Transverse colon (tissue), 4 donors: ENCODE data around the gene TTLL12. TPM values are rescaled to one million over a fixed set of nuclear protein-coding genes. Genes with fewer than 3 reads are reported as not detected.

Experiments used
- DNase-seq: peaks from one replicate; pipeline ENCODE4 v3.0.0-alpha.2; 2019
- H3K27ac ChIP-seq, 4 donors: fragments of 200-600 bp; sonication (generic); 2 replicates each; pipeline ENCODE4 v1.5.1; 2016 to 2018; ENCODE audit warnings: inconsistent platforms in 4 of 4
- H3K27me3 ChIP-seq: fragments of 200-600 bp; sonication (generic); 2 replicates; pipeline ENCODE4 v1.5.1; 2017; ENCODE audit warnings: inconsistent platforms
- H3K36me3 ChIP-seq, 4 donors: fragments of 200-600 bp; sonication (generic); 2 replicates each; pipeline ENCODE4 v1.5.1; 2017 to 2019; ENCODE audit warnings: inconsistent platforms in 4 of 4
- H3K4me1 ChIP-seq, 4 donors: fragments of 200-600 bp; sonication (generic); 2 replicates each; pipeline ENCODE4 v1.5.1; 2017 to 2020; ENCODE audit warnings: inconsistent platforms in 4 of 4
- H3K4me3 ChIP-seq, 4 donors: fragments of 200-600 bp; sonication (generic); 1 replicate in 1 of 4; 2 replicates in 3 of 4; pipeline versions ENCODE4 v1.5.1 to v1.6.1; 2017 to 2019; ENCODE audit warnings: inconsistent platforms in 4 of 4
- H3K9me3 ChIP-seq, 2 donors: fragments of 200-600 bp; sonication (generic); 2 replicates each; pipeline ENCODE4 v1.5.1; 2017 to 2019; ENCODE audit warnings: inconsistent platforms in 2 of 2
- CTCF ChIP-seq, 5 experiments: fragments of 200-600 bp in 3 of 5; fragments of 450-650 bp in 2 of 5; sonication (generic) in 3 of 5; IDR thresholded peaks; 1 replicate in 2 of 5; 2 replicates in 3 of 5; pipeline ENCODE4 v1.5.1; 2016 to 2017; ENCODE audit warnings: antibody characterized with exemption in 5 of 5, inconsistent platforms in 3 of 5, mild to moderate bottlenecking in 2 of 5, moderate library complexity in 1 of 5
- EP300 ChIP-seq: sonication (generic); formaldehyde crosslinking; IDR thresholded peaks from one replicate; pipeline ENCODE4 v1.6.1; 2017; ENCODE audit warnings: antibody characterized with exemption, low read depth
- POLR2A ChIP-seq: fragments of 450-650 bp; IDR thresholded peaks from one replicate; pipeline ENCODE4 v1.6.1; 2016; ENCODE audit warnings: antibody characterized with exemption, mild to moderate bottlenecking, moderate library complexity
- POLR2AphosphoS5 ChIP-seq, 3 donors: sonication (generic); formaldehyde crosslinking; IDR thresholded peaks; one replicate each; pipeline ENCODE4 v1.6.1; 2016; ENCODE audit warnings: antibody characterized with exemption in 3 of 3
- WGBS, 2 donors: methylation state at CpG; one replicate each; pipeline ENCODE4 v1.1.5; 2018; ENCODE audit warnings: low coverage in 1 of 2; 5-methylcytosine and 5-hydroxymethylcytosine counted together
- in situ Hi-C, 4 donors: fragments of 200-750 bp; cut with MboI; loops; one replicate each; pipeline versions ENCODE4 v1.15.0 to v1.15.1; 2017; ENCODE audit warnings: low sequenced_read_pairs in 3 of 4, low pct_ligation_motif_present in 1 of 4, low pct_unique_long_range_greater_than_20kb in 1 of 4
- intact Hi-C: fragments of 100-400 bp; cut with DNase I; formaldehyde crosslinking; loops from one replicate; pipeline ENCODE4 v1.15.1; 2023; ENCODE audit warnings: low total_unique reads
- total RNA-seq, 4 donors: library from RNA; depleted of rRNA; stranded (reverse); fragments of >200 nt; gene quantifications; one replicate each; pipeline ENCODE4 v1.1.0, GENCODE V29; 2016

TTLL12 gene
- total RNA-seq, 4 donors from 2014 or later, result 88.1 to 171 (median 161) TPM

- H3K9me3 ChIP-seq, result no peaks in the 10 kb centered on the region
- H3K4me3 ChIP-seq, result peak overlapping the region in 2 of 4 donors; percentile 14 to 31
- 40 to 63% methylated on average over 2 to 20 of the region's 20 CpGs for WGBS, 2 donors
- peak overlapping the region; percentile 76 to 84 (median 84) for H3K27ac ChIP-seq
- peaks cover 0 to 4% (median 0%) of the 10 kb centered on the region in 4 donors for H3K36me3 ChIP-seq
- peaks cover 7 to 58% (median 47%) of the 10 kb centered on the region in 4 donors for H3K4me1 ChIP-seq
- intact Hi-C loops (no loop called here), in situ Hi-C loops (no loop called here)
- H3K27me3 ChIP-seq, result no peaks in the 10 kb centered on the region
- TF ChIP-seq CTCF (IDR thresholded peaks at IDR 0.05), result no peak
- TF ChIP-seq POLR2AphosphoS5 (IDR thresholded peaks at IDR 0.05), result peak; percentile 71 to 76 (median 74)
- TF ChIP-seq POLR2A, result peak; percentile 67
- no peak for TF ChIP-seq EP300
- DNase-seq, result peak; percentile 77
Measured at GRCh38 chr22:43128928-43129424, 58.0 kb downstream of the TTLL12 start.

GRCh38 chr22:43128116-43128515 is 58.8 kb downstream of the TTLL12 start:
- in situ Hi-C loops, result no loop called here
- intact Hi-C loops, result no loop called here
- peak; percentile 30 for DNase-seq
- Histone ChIP-seq H3K27ac (peak overlapping the region; percentile 76 to 84 (median 84)), H3K9me3 (no peaks in the 10 kb centered on the region), H3K4me3 (peak overlapping the region in 3 of 4 donors; percentile 6 to 31 (median 14)), H3K36me3 (peaks cover 0 to 4% (median 0%) of the 10 kb centered on the region in 4 donors), H3K4me1 (peaks cover 7 to 62% (median 47%) of the 10 kb centered on the region in 4 donors), H3K27me3 (no peaks in the 10 kb centered on the region)
- 39% methylated on average over 12 of the region's 13 CpGs; no CpG with 5 or more reads in 1 of the 2 donors for WGBS, 2 donors
- TF ChIP-seq POLR2AphosphoS5 (IDR thresholded peaks at IDR 0.05) (no peak), POLR2A (no peak), CTCF (IDR thresholded peaks at IDR 0.05) (peak in 2 of 5 experiments; percentile 24 to 27), EP300 (no peak)

- H3K27ac ChIP-seq, result peak overlapping the region; percentile 76 to 84 (median 84)
- peak overlapping the region in 3 of 4 donors; percentile 6 to 31 (median 14) for H3K4me3 ChIP-seq
Measured at GRCh38 chr22:43127166-43127908, 59.6 kb downstream of the TTLL12 start.

More at GRCh38 chr22:43127166-43127908, 59.6 kb downstream of the TTLL12 start:
- Histone ChIP-seq H3K27me3 (no peaks in the 10 kb centered on the region), H3K36me3 (no peaks in the 10 kb centered on the region), H3K4me1 (peaks cover 7 to 70% (median 50%) of the 10 kb centered on the region in 4 donors), H3K9me3 (no peaks in the 10 kb centered on the region)
- intact Hi-C loops (no loop called here), in situ Hi-C loops (no loop called here)
- peak; percentile 83 for TF ChIP-seq POLR2A
- TF ChIP-seq EP300, result peak; percentile 8
- no peak for TF ChIP-seq CTCF (IDR thresholded peaks at IDR 0.05)
- peak; percentile 74 to 92 (median 91) for TF ChIP-seq POLR2AphosphoS5 (IDR thresholded peaks at IDR 0.05)
- 68% methylated on average over 17 of the region's 17 CpGs; no CpG with 5 or more reads in 1 of the 2 donors for WGBS, 2 donors
- DNase-seq, result peak; percentile 88
